ENCODE results near the gene SGIP1.
"Not testable (repeated sequence)": the region's sequence is repeated elsewhere in the genome, so short reads cannot be mapped to it uniquely, and the experiment has no call there.

The SGIP1 gene

DNA sequence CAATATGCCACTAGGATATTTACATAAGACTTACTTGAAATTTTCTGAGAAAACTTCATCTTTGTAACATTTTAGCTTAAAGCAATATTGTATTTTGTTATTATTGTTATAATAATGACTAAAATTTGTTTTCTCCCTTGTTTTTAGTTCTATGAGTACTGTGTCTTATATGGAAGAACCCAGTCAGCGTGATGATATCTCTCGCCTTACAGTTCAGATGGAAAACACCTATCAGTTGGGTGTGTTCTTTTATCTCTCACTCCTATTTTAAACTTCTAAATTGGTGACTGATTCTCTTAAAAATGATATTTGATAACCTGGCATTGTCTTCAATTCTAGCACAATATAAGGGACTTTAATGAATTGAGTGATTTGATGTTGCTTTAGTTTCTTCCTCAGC, 236.3 kb downstream of the SGIP1 start:
- DNase-seq (ENCODE audit: low spot score), result no peak

DNA sequence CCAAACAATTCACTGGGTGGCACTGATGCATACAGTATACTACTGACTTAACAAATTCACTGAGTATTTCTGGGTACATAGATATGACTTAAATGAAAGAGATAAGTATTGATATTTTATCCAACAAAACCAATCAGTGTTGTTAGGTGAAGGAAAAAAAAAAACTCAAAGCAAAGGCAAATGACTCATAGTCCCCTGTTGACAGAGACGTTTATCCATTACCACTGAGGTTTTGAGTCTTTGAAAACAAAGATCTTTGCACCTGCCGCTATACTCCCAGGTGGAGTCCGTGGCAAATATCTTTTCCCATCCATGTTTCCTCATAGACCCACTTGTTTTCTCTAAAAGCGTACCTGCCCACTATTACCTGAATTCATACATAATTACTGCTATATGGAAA, 236.7 kb downstream of the SGIP1 start:
- DNase-seq (ENCODE audit: low spot score), result no peak

DNA sequence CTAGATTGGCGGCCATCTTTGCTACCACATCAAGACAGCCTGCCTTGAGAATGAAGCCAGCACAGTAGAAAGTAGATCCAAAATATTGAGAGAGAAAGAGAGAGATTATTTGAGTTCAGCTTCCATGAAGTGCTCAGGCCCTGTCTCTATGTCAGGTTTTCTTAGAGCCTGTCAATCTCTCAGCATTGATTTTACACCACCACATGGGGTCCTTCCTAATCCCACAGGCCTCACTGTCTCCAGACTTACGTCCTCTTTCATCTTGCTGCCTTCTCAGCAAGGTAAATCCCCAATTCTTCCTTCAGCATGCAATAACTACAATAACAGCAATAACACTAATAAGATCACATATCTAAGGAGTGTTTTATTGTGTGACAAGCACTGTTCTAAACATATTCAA, 239.3 kb downstream of the SGIP1 start:
- DNase-seq (ENCODE audit: low spot score), result no peak

DNA sequence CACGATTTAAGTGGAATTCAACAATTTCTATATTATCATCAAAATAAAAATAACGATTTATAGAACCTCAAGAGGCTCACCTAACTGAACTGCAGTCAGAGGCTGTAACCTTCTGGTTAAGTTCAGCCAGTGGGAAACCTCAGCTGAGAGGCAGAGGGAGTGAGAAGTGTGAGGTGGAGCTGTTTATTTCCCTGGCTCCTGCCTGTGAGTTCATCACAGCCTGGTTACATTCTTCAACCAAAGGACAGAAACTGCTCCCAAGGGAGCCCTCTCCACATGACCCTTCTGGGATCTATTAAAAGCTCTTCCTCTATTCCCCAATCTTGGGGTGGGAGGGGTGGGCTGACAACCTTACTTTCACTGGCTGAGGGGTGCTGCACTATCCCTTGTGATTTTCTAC, 240.5 kb downstream of the SGIP1 start:
- DNase-seq (ENCODE audit: low spot score), result no peak

DNA sequence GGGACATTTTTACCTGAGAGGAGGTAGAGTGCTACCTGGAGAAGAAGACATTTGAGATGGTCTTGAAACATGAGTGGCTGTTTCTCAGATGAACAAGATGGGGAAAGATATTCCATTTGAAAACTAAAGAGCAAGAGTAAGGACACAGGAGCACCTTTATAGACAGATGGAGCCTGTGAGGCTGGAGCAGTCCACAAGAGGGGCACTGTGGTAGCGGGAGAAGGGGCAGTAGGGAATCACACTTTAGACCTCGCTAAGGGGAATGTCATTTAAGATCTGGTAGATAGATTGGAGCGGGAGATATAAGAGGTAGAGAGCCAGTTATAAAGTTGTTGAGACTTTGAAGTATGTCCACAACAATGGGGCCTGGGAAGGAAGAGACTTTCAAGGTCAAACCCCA, 241.7 kb downstream of the SGIP1 start:
- DNase-seq (ENCODE audit: low spot score), result no peak

DNA sequence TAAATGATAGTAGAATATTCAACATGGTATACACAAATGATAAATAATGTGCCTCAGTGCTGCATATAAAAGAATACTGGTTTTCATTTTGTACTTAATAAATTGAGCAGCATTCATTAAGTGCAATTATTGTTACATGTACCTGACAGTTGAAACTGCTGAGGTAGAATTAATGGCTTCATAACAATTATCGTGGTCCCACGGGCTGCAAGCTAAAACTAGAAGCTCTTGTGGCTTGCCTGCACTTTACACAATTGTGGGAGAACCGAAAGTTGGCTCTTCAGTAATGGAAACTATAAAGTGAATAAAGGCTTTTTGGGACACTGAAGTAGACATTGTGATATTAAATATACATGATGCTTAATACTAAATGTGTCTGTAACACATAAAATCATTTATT, 243.9 kb downstream of the SGIP1 start:
- DNase-seq (ENCODE audit: low spot score), result no peak

DNA sequence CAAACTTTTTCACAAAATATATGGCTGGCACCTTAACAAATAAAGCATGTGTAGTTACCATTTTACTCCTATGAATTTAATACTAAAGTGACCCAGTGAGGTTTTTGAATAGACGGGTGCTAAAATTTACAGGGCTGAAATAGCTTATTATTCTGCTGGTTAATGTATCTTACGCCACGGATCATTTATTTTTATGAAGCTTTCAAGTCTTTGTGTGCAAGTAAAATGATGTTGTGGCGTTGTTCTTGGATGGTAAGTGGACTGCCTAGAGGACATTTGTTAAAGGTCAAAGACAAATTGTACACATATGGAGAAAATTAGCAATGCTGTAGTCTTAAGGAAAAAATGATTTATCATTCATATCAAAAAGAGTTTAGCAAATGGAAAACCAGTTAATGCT, 244.3 kb downstream of the SGIP1 start:
- DNase-seq (ENCODE audit: low spot score), result no peak

DNA sequence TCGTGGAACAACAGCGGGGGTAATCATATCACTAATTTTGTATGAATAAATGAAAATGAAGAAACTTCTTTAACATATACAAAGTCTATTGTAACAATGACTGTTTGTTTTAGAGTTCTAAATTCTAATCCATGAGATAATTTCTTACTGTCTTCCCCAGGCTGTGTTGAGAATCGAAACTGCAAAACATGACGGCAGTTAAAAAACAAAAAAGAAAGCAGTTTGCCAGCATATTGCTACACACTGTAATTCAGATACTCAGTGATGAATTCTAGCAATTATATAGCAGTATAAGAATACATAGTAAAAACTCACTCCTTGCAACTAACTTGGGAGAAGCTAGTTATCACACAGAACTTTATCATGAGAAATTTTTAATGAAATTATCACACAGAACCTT, 245.0 kb downstream of the SGIP1 start:
- DNase-seq (ENCODE audit: low spot score), result no peak

DNA sequence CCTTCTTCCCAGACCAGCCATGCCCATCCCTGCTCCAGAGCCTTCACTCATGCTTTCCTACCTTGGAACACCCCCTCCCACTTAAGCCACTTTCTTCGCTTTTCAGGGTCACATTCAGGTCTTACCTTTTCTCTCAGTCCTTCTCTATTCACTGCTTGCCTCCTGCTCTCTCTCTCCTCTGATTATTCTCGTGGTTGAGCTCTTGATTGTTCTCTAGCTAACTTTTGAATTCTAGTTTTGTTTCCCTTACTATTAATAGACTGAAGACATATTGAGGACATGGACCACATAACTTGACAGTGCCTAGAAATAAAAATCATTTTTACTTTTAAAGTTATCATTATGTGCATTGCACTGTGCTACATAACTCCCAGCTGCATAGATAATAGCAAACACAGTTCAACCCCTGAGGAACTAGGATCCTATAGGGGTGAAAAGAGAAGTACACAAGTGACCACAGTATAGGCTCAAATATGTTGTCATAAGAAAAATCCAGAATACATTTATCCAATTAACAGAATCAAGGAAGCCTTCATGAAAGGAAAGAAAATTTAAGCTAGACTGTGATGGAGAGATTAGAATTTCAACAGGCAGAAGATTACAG, 245.6 kb downstream of the SGIP1 start:
- no peak for DNase-seq (ENCODE audit: low spot score)

DNA sequence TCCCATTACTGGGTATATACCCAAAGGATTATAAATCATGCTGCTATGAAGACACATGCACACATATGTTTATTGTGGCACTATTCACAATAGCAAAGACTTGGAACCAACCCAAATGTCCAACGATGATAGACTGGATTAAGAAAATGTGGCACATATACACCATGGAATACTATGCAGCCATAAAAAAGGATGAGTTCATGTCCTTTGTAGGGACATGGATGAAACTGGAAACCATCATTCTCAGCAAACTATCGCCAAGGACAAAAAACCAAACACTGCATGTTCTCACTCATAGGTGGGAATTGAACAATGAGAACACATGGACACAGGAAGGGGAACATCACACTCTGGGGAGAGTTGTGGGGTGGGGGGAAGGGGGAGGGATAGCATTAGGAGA, 251.8 kb downstream of the SGIP1 start:
- not testable (repeated sequence) for DNase-seq (ENCODE audit: low spot score)

DNA sequence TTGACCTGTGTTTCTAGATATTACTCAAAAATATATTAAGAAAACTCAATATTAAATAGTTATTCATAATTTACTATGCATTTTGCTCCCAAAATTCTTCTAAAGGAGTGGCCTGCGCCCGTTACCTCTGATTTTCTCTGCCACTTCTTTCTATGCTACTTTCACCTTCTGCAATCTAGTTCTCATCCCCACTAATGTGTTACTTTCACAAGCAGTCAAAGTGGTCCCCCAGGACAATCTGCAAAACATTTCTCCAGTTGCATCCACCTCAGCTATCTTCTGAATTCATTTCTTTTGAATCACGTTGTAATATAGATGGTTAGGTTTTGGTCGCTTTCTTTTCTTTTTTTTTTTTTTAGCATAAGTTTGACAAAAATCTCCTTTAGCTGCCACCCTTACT, 253.7 kb downstream of the SGIP1 start:
- no peak for DNase-seq (ENCODE audit: low spot score)

DNA sequence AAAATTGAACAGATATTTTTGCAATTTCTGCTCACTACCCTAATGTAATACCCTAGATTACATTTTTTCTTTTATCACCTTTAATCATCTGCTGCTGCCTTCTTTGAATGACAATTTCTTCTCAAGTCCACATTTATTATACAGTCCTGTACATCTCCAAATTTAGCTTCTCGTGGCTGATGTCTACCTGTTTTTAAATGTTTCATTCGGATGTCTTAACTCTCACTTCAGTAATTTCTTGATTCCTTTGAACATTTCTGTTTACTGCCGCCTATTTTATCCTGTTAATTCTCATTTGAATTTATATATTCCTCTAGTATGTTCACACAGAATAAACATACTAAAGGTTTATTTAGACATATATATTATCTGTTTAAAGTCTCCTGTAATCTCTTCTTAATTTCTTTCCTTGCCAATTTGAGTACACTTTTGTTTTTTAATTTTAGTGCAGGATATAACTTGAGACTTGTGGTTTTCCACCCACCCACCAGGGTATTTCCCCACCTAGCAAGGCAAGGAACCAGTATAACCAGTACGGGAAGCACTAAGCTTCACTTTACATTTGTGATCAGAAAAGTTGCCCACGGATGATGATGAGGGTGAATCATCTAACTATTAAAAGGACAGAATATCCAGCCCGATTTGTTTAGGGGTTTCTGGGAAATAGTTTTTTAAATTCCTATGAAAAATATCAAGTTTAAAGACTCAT, 254.4 kb downstream of the SGIP1 start:
- DNase-seq (ENCODE audit: low spot score), result peak; percentile 47

DNA sequence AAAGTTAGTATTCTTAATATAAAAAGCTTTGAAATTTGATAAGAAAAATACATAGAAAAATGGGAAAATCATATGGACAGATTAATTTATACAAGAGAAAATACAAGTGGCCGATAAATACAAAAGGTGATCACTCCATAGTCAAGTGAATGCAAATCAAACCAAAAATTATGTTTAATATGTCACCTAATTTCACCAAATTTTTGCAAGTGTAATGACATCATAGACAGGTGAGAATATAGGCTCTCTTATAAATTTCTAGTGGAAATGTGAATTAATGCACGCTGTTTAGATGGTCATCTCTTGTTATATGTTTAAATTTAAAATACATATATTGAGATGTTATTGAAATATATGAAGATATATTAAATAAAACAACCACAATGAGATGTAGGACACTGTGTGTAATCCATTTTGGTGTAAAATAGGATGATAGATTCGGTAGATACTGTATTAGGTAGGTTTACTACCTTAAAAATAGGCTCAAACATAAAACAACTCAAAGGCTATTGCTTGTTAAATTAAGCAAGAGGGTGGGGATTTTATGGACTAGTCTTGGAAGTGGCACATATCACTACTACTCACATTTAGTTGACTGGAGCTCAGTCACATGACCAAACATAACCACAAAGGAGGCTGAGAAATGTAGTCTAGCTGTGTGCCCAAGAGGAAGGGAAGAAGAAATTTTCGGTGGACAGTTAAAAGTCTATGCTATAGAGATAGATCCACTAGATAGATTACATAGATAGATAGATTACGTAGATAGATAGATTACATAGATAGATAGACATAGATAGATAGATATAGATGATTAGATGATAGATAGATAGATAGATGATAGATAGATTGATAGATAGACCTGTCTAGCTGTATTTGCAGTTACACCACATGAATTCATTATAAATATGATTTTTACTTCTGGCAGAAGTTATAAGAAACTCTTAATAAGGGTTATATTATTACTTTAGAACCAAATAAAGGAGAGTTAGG, 258.0 kb downstream of the SGIP1 start:
- no peak for DNase-seq (ENCODE audit: low spot score)

DNA sequence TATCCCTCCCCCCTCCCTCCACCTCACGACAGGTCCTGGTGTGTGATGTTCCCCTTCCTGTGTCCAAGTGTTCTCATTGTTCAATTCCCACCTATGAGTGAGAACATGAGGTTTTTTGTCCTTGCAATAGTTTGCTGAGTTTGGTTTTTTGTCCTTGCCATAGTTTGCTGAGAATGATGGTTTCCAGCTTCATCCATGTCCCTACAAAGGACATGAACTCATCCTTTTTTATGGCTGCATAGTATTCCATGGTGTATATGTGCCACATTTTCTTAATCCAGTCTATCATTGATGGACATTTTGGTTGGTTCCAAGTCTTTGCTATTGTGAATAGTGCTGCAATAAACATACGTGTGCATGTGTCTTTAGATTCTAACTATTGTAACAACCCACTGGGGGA, 261.9 kb downstream of the SGIP1 start:
- DNase-seq (ENCODE audit: low spot score), result not testable (repeated sequence)

Measured in CD4-positive, alpha-beta T cell treated with Interleukin-6 at 100 ng/mL for 8 hours (primary cell).